Tibial nerve (tissue), 4 donors: Measurements from ENCODE around the gene SOCS4. TPM values are rescaled to one million over a fixed set of nuclear protein-coding genes. Genes with fewer than 3 reads are reported as not detected.
"Not testable (repeated sequence)": the region's sequence is repeated elsewhere in the genome, so short reads cannot be mapped to it uniquely, and the experiment has no call there.

Experiments used
- DNase-seq, 2 donors: peaks; one replicate each; pipeline ENCODE4 v3.0.0-alpha.2; 2019; ENCODE audit warnings: low spot score in 2 of 2
- H3K27ac ChIP-seq, 4 donors: fragments of 200-600 bp; sonication (generic) in 3 of 4; one replicate each; pipeline ENCODE4 v1.5.1; 2017 to 2019; ENCODE audit warnings: mild to moderate bottlenecking in 1 of 4
- H3K27me3 ChIP-seq, 2 donors: fragments of 200-600 bp; sonication (generic) in 1 of 2; one replicate each; pipeline versions ENCODE4 v1.5.1 to v1.6.0; 2017 to 2019
- H3K36me3 ChIP-seq, 3 donors: fragments of 200-600 bp; sonication (generic); one replicate each; pipeline ENCODE4 v1.5.1; 2018 to 2019
- H3K4me1 ChIP-seq, 4 donors: fragments of 200-600 bp; sonication (generic) in 3 of 4; one replicate each; pipeline ENCODE4 v1.5.1; 2017 to 2019
- H3K4me3 ChIP-seq, 4 donors: fragments of 200-600 bp; sonication (generic) in 3 of 4; one replicate each; pipeline ENCODE4 v1.5.1; 2017 to 2019; ENCODE audit warnings: mild to moderate bottlenecking in 1 of 4, moderate library complexity in 1 of 4
- H3K9me3 ChIP-seq, 4 donors: fragments of 200-600 bp; sonication (generic) in 3 of 4; one replicate each; pipeline ENCODE4 v1.5.1; 2017 to 2019
- CTCF ChIP-seq, 5 experiments: fragments of 200-600 bp in 3 of 5; fragments of 450-650 bp in 2 of 5; sonication (generic) in 3 of 5; IDR thresholded peaks; one replicate each; pipeline ENCODE4 v1.5.1; 2016 to 2019; ENCODE audit warnings: antibody characterized with exemption in 5 of 5, mild to moderate bottlenecking in 3 of 5, moderate library complexity in 2 of 5
- EP300 ChIP-seq, 2 donors: sonication (generic); formaldehyde crosslinking; IDR thresholded peaks; one replicate each; pipeline ENCODE4 v1.6.1; 2017; ENCODE audit warnings: antibody characterized with exemption in 2 of 2, mild to moderate bottlenecking in 1 of 2
- POLR2A ChIP-seq, 2 donors: fragments of 450-650 bp; IDR thresholded peaks; one replicate each; pipeline ENCODE4 v1.6.1; 2017; ENCODE audit warnings: antibody characterized with exemption in 2 of 2, mild to moderate bottlenecking in 2 of 2, moderate library complexity in 2 of 2
- WGBS, 2 donors: methylation state at CpG; one replicate each; pipeline ENCODE4 v1.1.5; 2018; 5-methylcytosine and 5-hydroxymethylcytosine counted together
- total RNA-seq, 4 donors: library from RNA; depleted of rRNA; stranded (reverse); fragments of >200 nt; gene quantifications; one replicate each; pipeline ENCODE4 v1.1.0, GENCODE V29; 2016

The SOCS4 gene
- total RNA-seq, 4 donors from 2014 or later: 13.3 to 28.8 (median 19.1) TPM

- DNase-seq: no peak
- H3K27ac ChIP-seq: no peak overlapping the region
- no peaks in the 10 kb centered on the region for H3K9me3 ChIP-seq
- no peak overlapping the region for H3K4me3 ChIP-seq
- WGBS, 2 donors: 48 to 66% methylated on average over 3 of the region's 3 CpGs
- peaks cover 4 to 29% (median 8%) of the 10 kb centered on the region in 4 donors for H3K4me1 ChIP-seq
- H3K27me3 ChIP-seq: no peaks in the 10 kb centered on the region
- H3K36me3 ChIP-seq: no peaks in the 10 kb centered on the region
- TF ChIP-seq EP300 (IDR thresholded peaks at IDR 0.05) (no peak), POLR2A (IDR thresholded peaks at IDR 0.05) (no peak), CTCF (IDR thresholded peaks at IDR 0.05) (no peak)
These were observed 48.7 kb downstream of the SOCS4 start for GRCh38 chr14:55075628-55076175.

DNA sequence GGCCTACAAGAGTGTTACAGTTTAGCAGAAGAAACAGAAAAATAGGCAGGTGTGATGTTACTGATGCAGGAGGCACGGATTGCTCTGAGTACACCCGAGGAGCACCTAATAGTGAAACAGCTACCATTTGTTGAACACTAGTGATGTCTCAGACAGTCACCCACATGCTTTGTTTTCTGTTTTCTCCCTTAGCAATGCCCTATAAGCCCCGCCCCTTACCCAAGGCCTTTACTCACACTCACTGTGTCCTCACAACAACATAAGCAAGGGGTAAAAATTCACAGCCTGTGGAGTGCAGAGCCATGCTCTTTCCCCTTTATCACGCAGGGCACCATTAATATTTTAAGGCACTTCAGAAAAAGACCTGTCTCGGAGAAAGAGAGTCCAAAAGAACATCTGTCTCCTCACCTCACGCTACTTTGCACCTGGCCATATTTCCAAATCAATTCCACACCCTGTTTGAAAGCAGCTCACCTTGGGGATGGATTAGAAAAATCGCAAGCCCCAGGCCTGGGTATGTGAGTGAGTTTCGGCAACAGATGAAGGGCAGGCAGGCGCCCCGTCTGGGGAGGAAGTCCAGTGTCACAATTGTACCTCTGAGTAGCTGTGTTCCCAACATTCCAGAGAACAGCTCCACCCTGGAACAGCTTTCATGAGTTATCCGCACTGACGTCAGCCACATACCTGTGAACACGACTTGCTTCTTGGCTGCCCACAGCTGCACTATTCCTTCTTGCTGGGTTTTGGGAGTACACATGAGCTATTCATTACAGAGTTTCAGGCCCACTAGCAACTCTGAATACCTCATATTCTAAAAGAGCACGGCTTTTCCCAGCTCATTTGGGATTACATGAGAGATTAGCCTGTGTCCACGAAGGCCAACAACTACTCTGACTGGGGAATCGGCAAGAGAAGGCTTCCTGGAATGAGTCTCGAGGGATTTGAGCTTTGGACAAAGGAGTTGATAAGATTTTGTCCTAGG, 50.4 kb downstream of the SOCS4 start:
- Histone ChIP-seq H3K27ac (no peak overlapping the region), H3K9me3 (no peaks in the 10 kb centered on the region), H3K27me3 (no peaks in the 10 kb centered on the region), H3K4me1 (peaks cover 0 to 19% (median 3%) of the 10 kb centered on the region in 4 donors), H3K36me3 (no peaks in the 10 kb centered on the region), H3K4me3 (no peak overlapping the region)
- WGBS, 2 donors: 71 to 74% methylated on average over 17 of the region's 17 CpGs
- no peak for DNase-seq
- TF ChIP-seq CTCF (IDR thresholded peaks at IDR 0.05): no peak
- TF ChIP-seq POLR2A (IDR thresholded peaks at IDR 0.05): no peak
- TF ChIP-seq EP300 (IDR thresholded peaks at IDR 0.05): no peak

GRCh38 chr14:55079961-55080360, 52.9 kb downstream of the SOCS4 start:
- not testable (repeated sequence) for H3K36me3 ChIP-seq, H3K27ac ChIP-seq, H3K4me3 ChIP-seq, H3K9me3 ChIP-seq, H3K4me1 ChIP-seq, DNase-seq, H3K27me3 ChIP-seq
- WGBS, 2 donors: 83 to 87% methylated on average over 6 of the region's 6 CpGs

GRCh38 chr14:55084401-55085059, 57.5 kb downstream of the SOCS4 start:
- H3K9me3 ChIP-seq: no peaks in the 10 kb centered on the region
- H3K27ac ChIP-seq: no peak overlapping the region
- DNase-seq: no peak
- no peaks in the 10 kb centered on the region for H3K27me3 ChIP-seq
- no peaks in the 10 kb centered on the region for H3K36me3 ChIP-seq
- TF ChIP-seq CTCF (IDR thresholded peaks at IDR 0.05) (no peak), POLR2A (IDR thresholded peaks at IDR 0.05) (no peak), EP300 (IDR thresholded peaks at IDR 0.05) (no peak)
- H3K4me1 ChIP-seq: peaks cover 0 to 4% (median 0%) of the 10 kb centered on the region in 4 donors
- no peak overlapping the region for H3K4me3 ChIP-seq

- Histone ChIP-seq H3K27me3 (no peaks in the 10 kb centered on the region), H3K36me3 (no peaks in the 10 kb centered on the region), H3K4me3 (no peak overlapping the region), H3K9me3 (no peaks in the 10 kb centered on the region), H3K4me1 (peaks cover 0 to 8% (median 0%) of the 10 kb centered on the region in 4 donors), H3K27ac (no peak overlapping the region)
- TF ChIP-seq CTCF (IDR thresholded peaks at IDR 0.05) (no peak), POLR2A (IDR thresholded peaks at IDR 0.05) (no peak), EP300 (IDR thresholded peaks at IDR 0.05) (no peak)
- DNase-seq: no peak
- WGBS, 2 donors: 50 to 52% methylated on average over 4 of the region's 4 CpGs
These were observed 58.1 kb downstream of the SOCS4 start for GRCh38 chr14:55085060-55085660.
